SW 1271 (cell line): ENCODE measurements around the gene TOP3B.
"Not testable (repeated sequence)": the region's sequence is repeated elsewhere in the genome, so short reads cannot be mapped to it uniquely, and the experiment has no call there.

Source experiments
- DNase-seq, 2 experiments: peaks; one replicate each; lab custom pipeline; 2025; lab: John Stamatoyannopoulos, UW

TOP3B gene

DNA sequence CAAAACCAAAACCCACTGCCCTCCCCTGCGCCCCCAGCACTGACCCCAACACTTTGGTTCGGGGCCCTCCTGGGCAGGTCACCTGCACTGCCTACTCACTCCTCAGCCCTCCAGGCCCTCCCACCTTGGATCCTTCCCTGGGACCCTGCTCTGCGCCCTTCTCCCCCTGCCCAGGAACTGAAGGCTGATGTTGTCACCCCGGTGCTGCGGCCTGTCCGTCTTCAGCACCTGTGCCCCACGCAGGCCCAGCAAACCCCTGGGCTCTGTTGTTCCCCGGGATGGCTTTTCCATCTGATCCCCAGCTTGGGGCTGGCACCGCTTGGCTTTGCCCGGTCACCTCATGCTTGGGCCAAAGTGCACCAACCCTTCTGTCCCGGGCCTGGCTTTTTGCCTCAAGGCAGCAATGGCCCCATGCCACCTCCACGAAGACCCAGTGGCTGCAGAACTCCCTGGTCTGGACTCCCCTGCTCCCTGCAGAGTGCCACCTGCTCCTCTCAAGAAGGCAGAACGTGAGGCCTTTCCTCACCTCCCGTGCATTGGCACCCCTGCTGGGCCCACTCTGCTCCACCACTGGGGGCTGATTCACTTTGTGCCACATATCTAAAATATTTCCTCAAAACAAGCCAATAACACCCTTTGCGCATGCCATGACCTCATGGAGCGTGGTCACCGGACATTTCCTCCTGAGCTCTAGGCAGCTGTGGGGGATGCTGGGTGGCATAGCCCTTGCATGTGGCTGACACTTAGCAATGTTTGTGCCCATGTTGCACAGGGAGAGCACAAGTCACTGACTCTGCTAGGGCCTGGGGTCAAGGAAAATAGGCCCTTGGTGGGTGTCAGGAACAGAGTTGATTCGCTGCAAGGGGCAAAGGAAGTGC is 38.8 kb downstream of the TOP3B start:
- DNase-seq, result no peak

DNA sequence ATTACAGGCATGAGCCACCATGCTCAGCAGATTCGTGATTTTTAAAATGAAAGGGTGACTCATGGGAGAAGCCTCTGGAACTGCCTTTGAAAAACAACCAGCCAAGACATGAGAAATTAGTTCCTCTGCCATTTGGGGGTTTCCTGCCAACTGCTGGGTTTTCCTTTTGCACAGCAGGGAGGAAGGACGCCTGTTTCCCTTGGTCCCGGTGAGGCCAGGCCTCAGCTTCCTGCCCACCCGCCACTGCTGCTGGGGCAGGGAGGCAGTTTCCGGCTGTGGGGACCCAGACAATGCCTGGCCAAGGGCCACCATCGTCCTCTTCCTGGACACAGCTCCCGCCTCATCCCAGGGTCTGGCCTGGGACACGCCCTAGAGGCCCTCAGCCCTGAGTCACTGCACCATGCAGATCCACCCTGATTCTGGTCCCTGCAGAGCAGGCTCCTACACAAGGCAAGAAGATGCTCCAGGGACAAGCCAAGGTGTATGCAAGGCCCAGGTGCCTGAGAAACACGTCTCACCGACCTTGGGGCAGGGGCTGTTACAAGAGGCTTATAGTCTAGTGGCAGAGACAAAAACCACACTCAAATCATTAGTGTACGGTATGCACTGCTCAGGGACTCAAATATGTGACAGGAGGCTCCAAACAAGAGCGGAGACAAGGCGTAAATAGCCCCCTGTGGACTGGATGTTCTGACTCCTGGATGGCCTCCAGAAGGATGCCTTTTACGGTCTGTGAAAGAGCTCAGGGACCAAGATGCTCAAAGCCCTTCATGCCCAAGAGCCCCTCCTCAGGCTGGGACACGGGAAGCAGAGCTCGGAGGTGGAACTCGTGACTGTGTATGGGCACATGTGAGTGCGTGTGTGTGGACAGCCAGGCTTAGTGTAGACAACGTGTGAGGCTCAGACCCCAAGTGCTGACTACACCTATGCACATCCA is 39.9 kb downstream of the TOP3B start:
- DNase-seq, result peak; percentile 64 to 81

DNA sequence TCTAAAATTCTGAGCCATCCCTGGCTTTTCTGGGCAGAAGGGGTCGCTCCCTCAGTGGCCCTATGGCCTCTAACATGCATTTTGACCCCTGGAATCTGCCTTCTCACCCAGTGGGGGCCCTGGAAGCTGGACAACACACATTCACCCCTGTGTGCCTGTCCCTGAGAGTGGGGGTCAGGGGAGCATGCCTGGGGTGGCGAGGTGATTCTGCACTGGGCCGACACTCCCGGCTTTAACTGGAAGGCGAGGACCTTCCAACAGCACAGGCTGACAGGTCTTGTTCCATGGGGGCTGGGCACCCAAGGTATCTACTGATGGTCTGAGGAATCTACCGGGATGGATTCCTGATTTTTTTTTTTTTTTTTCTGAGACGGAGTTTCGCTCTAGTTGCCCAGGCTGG is 40.7 kb downstream of the TOP3B start:
- DNase-seq, result no peak

DNA sequence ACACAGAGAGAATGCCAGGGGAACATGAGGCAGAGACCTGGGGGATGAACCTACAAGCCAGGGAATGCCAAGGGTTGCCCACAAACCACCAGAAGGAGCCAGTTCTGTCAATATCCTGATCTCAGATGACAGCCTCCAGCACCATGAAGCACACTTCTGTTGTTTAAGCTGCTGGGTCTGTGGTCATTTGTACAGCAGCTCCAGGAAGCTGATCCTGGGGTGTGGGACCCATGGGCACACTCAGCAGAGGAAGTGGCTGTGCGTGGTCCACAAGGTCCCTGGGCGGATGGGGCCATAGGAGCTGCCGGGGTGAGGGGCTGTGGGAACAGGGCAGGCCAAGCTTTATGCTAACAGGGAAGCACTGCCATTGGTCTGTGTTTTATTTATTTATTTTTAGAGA is 42.1 kb downstream of the TOP3B start:
- no peak for DNase-seq

DNA sequence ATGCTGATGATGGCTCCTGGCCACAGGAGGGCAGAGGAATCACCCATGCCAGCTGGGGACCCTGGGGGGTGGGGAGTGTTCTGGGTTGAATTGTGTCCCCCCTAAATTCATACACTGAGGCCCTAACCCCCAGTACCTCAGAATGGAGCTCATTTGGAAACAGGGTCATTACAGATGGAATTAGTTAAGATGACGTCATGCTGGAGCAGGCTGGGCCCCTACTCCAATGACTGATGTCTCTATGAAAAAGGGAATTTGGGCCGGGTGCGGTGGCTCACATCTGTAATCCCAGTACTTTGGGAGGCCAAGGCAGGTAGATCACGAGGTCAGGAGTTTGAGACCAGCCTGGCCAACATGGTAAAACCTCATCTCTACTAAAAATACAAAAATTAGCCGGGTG is 42.7 kb downstream of the TOP3B start:
- DNase-seq, result not testable (repeated sequence)

DNA sequence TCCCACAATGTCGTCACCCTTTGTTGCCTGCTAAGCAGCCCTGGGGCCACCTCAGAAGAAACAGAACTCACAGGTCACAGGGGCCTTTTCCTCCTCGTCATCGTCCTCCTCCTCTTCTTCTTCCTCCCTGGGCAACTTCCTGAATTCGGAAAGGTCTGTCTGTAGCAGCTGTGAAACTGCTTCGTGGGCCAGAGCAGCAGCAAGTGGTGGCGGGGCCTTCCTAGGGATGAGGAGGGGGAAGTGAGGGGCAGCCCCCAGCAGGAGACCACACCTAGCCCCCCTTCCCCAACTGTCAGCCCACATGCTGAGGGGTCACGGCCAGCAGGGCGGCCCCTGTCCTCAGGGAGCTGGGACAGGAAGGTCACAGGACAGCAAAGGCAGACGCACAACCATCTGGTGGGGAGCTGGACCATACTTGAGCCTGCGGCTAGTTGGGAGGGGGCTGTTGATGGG is 43.1 kb downstream of the TOP3B start:
- DNase-seq, result no peak

DNA sequence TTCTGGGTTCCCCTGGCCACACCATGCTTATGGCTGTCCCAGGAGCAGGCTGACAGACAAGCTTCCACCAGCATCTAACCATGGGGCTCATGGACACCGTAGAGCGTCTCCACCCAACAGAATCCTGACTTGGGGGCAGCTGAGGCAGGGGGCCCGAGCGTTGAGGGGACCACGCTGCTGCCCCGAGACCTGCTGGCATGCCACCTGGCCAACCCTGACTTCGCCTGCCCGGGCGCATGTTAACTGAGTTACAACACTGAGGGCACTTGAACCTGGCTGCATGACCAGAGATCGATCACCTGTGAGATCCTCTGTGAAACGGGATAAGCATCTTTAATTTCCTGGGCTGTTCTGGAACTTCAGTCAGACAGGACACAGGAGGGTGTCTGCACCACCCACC is 43.7 kb downstream of the TOP3B start:
- DNase-seq, result no peak

DNA sequence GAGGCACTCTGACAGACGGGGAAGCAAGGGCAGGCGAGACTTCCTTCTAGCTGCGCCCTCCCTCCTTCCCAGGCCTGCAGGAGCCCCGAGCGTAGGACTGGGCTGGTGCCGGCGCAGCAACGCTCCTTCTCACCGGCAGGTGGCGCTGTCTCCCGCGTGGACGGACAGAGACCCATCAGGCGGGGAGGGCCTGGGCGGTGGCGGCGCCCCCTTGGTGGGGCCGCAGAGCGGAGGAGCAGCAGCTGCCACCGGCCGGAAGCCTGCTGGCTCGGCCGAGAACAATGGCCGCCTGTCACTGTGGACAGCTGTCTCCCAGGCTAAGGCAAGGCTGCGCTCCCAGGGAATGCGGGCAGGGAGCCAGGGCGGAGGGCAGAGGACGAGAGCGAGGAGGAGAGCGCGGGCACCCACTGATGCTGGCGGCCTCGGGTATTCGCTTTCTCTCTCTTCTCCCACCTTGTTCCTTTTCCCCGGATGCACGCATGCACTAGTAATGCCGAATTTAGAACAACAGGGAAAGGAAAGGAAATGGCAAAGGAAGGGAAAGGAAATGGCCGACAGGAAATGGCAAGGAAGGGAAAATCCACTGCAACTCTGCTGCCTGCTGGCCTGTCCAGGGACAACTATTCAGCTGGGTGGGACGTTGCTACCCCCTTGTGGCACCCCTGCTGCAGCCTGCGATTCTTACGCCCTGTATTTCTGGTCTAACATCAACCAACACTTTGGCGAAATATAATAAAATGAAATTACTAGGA is 44.3 kb downstream of the TOP3B start:
- peak in 1 of 2 experiments; percentile 76 for DNase-seq

DNA sequence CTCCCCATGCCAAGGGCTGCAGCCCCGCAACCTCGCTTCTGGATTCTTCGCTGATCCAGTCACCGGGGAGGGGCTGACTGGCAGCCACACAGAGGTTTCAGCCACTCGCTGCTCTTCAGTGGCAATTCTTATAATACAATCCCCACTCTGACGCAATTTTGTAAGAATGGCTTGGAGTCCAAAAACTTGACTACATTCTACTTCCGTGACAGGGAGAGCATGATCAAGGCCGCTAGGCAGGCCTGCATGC is 44.8 kb downstream of the TOP3B start:
- no peak for DNase-seq

DNA sequence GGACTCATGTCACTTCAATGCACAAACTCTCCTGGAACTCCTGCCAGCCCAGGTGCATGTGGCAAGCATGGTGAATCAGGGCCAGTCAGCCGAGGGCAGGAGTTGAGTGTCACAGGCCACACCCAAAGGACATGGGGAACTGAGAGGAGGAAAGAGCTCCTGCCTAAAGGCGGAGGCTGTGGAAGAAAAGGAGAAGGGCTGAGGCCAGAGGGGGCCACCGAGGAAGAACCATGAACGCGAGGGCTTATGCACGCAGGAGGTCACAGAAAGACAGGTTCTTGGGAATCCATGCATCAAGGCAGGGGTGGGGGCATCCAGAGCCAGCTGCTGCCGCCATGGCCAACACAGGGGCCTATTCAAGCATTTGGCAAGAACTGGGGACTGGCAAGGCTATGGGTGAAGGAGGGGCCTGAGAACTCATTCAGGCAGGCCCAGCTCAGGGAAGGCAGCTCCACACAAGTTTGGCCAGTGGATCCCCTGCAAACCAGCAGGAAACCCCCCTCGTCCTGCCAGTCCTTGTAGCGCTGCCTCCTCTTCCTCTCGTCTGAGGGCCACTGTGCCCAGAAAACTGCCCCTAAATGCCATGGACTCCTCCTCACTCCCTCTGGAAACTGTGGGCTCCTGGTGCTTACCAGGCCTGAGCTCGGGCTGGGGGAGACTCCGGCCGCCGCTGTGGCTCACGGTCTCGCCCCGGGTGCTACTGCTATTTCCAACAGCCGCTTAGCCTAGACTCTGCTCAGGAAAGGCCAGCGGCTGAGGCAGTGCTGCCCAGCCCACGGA is 45.4 kb downstream of the TOP3B start:
- no peak for DNase-seq

DNA sequence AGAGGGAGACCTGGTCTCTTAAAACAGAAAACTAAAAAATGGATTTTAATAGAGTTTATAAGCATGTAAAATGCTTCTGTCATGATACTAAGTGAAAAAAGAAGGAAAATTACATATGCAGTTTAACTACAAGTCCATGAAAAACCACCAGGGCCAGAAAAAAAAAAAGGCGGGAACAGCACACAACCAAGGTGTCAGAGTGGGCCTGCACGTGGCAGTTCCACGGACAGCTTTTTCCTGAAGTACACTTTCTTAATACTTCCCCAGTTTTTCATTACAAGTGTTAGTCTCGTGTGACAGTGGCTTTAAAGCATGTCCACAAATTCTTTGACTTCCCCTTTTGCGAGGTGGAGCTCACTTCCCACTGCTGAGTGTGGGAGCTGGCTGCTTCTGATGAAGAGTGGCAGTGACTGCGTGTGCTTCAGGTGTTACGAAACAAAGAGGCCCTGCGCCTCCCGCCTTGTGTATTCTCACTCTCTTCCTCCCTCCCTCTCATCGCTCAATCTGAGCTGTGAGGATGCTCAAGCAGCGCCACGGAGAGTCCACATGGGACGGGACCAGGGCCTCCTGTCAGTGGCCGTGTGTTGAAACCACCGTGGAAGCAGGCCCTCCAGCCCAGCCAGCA is 46.3 kb downstream of the TOP3B start:
- no peak for DNase-seq

DNA sequence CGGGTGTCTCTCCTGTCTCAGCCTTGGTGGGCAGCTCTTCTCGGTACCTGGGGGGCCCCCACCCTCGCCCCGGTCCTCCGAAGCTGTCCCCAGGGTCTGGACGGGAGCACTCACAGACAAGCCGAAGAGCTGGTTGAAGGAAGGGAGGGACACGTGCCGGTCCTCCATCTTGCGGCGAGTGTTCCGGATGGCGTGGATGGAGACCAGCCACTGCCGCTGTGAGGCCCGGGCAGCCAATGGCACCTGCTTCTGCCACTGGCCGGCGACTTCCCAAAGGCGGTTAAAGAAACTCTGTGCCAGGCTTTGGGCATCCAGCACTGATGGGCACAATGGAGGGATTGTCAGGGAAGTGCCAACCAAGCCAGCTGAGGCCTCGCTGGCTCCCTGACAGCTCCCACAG is 48.7 kb downstream of the TOP3B start:
- no peak for DNase-seq

DNA sequence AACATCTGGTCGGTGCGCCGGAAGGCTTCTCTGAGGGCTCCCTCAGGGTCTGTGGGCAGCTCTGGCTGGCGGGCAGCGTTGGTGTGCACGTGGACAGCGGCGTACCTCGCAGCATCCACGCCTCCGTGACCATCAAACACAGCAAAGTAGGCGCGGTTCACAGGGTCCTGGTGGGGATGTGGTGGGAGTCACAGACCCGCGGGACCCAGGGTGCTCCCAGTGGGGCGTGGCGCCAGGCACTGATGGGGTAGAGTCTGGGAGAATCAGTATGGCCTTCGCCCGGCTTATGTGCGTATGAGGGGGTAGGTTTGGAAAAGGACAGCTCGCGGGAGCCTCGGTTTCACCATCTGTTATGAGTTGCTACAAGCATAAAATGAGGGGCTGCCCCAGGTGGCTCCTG is 49.2 kb downstream of the TOP3B start:
- DNase-seq, result no peak

DNA sequence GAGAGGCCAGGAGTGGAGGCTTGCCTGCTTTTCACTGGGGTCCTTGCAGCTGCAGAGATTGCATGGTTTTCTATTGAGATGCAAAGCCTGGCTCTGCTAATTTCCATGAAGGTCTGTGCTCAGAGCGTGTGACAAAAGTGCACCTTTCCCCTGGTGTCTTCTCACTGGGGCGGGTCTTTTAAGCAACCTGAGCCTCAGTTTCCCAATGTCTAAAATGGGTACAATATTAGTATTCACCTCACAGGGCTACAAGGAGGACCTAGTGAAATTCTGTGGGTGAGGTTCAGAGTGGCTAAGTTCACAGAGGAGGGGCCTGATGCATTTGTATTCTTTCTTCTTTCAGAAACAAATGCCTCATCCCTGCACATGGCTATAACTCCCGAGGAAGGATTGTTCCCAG is 50.2 kb downstream of the TOP3B start:
- no peak for DNase-seq

DNA sequence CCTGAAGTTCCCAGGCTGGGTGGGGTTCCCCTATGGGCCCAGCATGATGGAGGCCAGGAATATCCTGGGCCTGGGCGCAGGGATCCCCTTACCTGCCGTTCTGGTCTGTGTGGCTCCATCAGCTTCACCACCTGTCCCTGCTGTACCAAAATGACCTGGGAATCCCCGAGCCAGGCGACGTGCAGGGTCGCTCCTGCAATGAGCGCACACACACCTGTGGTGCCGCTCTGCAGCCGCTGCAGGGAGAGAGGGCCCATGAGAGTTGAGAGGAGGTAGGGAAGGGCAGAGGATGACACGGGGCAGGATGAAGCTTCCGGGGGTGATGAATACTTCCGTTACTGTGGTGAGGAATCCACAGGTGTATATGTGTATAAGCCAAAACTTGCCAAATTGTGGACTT is 51.5 kb downstream of the TOP3B start:
- DNase-seq, result no peak

DNA sequence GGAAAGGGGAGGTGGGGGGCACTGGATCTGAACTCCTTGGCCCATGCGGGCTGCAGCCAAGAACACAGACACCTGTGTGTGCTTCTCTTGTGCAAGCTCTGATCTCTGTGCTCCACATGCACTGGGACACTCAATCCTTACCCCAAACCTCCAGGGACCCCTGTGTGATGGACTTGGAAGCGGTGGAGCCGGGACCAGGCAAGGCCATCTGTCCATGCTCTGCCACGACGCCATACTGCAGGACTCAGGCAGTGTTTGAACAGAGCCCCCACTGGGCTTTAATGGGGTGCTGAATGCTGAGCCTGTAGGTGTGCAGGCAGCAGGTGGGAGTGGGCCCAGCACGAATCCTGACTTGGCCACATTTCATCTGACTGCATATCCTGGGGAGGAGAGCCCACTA is 53.3 kb downstream of the TOP3B start:
- no peak for DNase-seq

DNA sequence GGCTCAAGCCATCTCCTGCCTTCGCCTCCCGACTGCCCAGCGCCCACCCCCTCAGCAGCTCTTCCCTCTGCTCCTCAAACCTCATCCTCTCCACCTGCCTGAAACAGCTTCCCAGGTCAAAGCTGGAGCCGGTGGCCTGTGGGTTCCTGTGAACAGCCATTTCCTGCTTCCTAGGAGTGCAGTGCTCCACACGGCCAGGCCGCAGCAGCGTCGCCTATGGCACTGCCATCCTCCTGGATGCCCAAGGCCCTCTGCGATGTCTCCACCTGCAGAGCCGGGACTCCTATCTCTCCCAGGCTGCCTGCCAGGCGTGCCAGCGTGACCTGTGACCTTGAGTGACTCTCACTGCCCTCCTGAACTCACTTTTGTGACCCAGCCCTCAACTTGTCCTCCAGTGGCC is 54.5 kb downstream of the TOP3B start:
- DNase-seq, result no peak

DNA sequence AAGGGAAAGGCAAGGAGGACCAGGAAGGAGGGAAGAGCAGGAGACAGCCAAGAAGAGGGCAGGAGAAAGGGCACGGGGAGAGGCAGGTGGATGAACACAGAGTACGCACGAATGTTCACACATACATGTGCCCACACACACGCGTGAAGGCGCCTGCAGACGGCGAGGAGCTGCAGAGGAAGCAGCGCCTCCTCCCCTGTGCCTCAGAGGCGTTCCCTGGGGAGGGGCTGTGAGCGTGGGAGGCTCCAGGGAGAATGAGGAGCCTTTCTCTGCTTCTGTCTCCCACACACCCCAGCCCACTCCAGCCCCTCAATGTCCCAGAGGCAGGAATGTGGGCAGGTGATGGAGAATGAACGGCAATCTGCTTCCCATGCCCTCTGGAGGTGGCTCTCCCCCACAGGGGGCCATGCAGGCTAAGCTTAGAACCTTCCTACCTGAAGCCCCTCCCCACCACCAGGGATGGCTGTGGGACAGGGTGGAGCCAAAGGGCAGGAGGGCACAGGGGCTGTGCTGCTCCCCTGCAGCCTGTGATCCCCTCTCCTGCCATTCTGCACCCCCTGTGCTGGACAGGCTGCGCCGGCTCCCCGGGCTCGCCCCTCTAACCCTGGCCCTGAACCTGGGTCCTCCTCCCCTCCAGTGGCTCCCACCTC is 55.3 kb downstream of the TOP3B start:
- DNase-seq, result no peak

DNA sequence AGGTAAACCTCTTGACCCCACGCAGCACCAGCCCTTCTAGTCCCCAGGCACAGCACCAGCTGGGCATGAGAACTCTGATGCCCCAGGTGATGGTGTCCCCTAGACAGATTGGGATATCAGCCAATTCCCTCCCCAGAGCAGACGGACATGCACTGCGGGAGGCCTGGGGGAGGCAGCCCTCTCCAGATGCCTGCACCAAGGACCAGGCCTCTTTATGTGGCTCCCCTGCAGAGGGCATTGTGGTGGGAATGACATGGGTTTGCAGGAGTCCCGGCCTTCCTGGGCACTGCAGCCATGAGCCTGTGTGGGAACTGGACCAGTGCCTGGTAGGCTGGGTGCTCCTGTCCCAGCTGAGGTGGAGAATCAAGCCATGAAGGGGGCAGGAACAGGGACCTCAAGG is 55.9 kb downstream of the TOP3B start:
- DNase-seq, result no peak

DNA sequence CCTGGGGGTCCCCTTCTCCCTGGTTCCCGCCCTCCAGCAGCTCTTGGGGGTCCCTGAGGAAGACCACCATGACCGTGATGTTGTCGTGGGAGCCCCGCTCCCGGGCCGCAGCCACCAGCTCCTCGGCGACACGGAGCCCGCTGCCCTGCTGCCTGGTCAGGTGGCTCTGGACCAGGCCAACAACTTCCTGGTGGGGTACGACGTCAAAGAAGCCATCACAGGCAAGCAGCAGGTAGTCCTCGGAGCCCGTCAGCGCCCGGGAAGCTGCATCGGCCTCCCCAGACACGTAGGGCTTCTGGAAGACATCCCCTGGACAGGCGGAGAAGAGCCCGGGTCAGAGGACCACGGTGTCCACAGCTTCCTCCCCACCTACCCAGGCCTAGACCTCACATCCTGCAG is 59.4 kb downstream of the TOP3B start:
- no peak for DNase-seq
